ENCODE results near the gene DYSF.

DYSF gene

GRCh38 chr2:71692621-71693277, 239.4 kb downstream of the DYSF start:
- Histone ChIP-seq H3K27me3 (no peaks in the 10 kb centered on the region), H3K4me1 (peaks cover 0 to 1% (median 0%) of the 10 kb centered on the region in 10 experiments; a peak in 2 of 20 replicates), H3K9me3 (replicated peaks in 1 of 11) (peaks cover 0 to 3% (median 0%) of the 10 kb centered on the region in 11 experiments; a peak in 3 of 22 replicates), H3K27ac (no peak overlapping the region), H3K36me3 (peaks cover 0 to 17% (median 0%) of the 10 kb centered on the region in 11 experiments; a peak in 7 of 22 replicates), H3K4me2 (no peak overlapping the region), H3K9ac (no peak overlapping the region), H4K20me1 (peaks cover 0 to 6% (median 0%) of the 10 kb centered on the region in 11 experiments; a peak in 1 of 22 replicates), H3K4me3 (no peak overlapping the region)
- no peak for TF ChIP-seq Cebpa-rat (IDR thresholded peaks at IDR 0.05)

DNA sequence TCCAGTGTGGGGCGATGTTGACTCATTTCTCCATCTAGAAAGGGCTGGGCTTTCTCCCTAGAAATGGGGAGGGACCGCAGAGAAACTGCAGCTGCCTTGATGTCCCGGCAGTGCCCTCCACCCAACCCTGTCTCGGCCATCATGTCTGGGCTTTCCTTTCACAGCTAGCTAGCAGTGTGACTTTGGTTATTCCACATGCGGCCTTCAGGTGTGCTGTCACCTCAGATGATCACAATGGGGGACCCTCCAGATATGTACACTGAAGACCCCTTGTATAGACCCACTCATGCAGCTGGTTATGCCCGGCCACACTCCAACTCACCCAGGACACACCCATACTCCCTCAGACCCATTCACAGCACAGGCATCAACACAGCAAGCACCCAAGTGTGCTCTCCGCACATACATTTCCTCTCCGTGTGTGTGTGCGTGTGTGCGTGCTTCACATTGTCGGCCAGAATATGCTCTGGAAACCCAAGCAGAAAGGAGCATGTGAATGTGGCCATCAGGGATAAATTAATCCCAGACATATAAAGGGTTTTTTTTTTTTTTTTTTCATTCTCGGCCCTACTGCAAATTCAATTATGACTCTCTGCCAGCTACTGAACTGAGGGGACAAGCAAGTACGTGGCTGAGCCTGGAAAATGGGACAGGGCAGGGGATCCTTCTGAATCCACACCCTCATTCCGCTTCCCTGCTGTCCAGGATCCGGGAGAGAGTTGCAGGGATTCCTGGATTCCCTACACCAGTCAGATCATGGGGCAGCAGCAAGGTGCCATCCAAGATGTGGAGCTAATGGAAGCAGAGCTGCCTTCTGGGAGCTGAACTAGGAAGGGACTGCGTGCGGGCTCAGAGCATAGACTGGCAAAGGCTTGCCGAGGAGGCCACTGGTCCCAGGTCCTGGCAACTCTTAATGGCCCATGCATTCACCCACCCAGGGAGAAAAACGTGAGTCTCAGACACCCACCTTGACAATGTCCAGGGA, 240.2 kb downstream of the DYSF start:
- no peak overlapping the region for H3K4me2 ChIP-seq
- peaks cover 0 to 9% (median 0%) of the 10 kb centered on the region in 11 experiments; a peak in 7 of 22 replicates for H3K36me3 ChIP-seq
- no peak overlapping the region for H3K9ac ChIP-seq
- no peak for TF ChIP-seq Cebpa-rat (IDR thresholded peaks at IDR 0.05)
- H3K9me3 ChIP-seq (replicated peaks in 1 of 11) = no peaks in the 10 kb centered on the region
- H4K20me1 ChIP-seq = peaks cover 0 to 6% (median 0%) of the 10 kb centered on the region in 11 experiments; a peak in 1 of 22 replicates
- no peaks in the 10 kb centered on the region for H3K4me1 ChIP-seq
- H3K4me3 ChIP-seq = no peak overlapping the region
- no peaks in the 10 kb centered on the region for H3K27me3 ChIP-seq
- H3K27ac ChIP-seq = no peak overlapping the region

- Histone ChIP-seq H3K9me3 (replicated peaks in 1 of 11) (no peaks in the 10 kb centered on the region), H4K20me1 (peaks cover 0 to 6% (median 0%) of the 10 kb centered on the region in 11 experiments; a peak in 1 of 22 replicates), H3K27ac (no peak overlapping the region), H3K9ac (no peak overlapping the region), H3K4me2 (no peak overlapping the region), H3K4me3 (no peak overlapping the region), H3K4me1 (peaks cover 0 to 7% (median 0%) of the 10 kb centered on the region in 10 experiments; a peak in 2 of 20 replicates), H3K27me3 (no peaks in the 10 kb centered on the region), H3K36me3 (no peaks in the 10 kb centered on the region)
- TF ChIP-seq Cebpa-rat (IDR thresholded peaks at IDR 0.05) = no peak
These were observed 241.3 kb downstream of the DYSF start for GRCh38 chr2:71694501-71695234.

DNA sequence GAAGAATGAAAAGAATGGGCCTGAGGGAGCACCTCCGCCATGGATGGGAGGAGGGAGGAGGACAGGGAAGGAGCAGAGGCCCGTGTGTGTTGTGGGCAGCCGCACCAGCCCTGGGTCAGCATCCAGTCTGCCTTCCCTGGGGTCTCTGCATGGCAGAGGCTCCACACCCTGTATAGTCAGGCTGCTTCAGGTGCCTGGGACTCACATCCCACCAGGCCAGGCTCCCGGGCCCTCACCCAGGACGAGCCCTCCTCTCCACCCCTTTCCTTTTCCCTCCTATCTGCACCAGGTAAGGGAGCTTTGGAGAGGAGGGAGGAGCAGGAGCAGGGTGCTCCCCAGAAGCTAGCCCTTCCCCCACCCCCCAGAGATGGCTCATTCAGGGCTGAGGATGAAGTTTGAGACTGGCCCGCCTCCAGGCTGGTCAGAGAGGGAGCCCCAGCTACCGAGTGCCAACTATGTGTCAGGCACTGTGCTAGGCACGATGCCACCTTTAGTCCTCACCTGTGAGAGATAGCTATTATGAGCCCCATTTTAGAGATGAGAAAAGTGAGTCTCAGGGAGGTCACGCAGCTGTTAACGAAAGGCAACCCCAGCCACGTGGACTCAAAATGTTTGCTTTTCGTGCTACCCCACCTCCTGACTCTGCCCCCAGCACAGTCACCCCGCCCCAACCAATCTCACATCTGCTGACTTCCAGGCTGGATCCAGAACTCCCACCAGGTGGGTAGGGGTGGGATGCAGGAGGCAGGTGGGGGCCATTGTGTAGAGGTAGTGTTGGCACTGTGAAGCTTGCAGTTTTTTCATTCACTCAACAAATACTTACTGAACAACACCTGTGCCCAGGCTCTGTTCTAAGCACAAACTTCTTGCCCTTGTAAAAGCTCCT, 242.1 kb downstream of the DYSF start:
- TF ChIP-seq Cebpa-rat (IDR thresholded peaks at IDR 0.05) = no peak
- Histone ChIP-seq H3K9me3 (replicated peaks in 1 of 11) (no peaks in the 10 kb centered on the region), H3K36me3 (no peaks in the 10 kb centered on the region), H4K20me1 (peaks cover 0 to 6% (median 0%) of the 10 kb centered on the region in 11 experiments; a peak in 1 of 22 replicates), H3K4me1 (peaks cover 0 to 12% (median 0%) of the 10 kb centered on the region in 10 experiments; a peak in 5 of 20 replicates), H3K4me3 (no peak overlapping the region), H3K27me3 (no peaks in the 10 kb centered on the region), H3K9ac (no peak overlapping the region), H3K4me2 (no peak overlapping the region), H3K27ac (no peak overlapping the region)

GRCh38 chr2:71696381-71696780, 243.0 kb downstream of the DYSF start:
- Histone ChIP-seq H3K4me2 (no peak overlapping the region), H3K36me3 (no peaks in the 10 kb centered on the region), H3K4me3 (no peak overlapping the region), H4K20me1 (peaks cover 0 to 6% (median 0%) of the 10 kb centered on the region in 11 experiments; a peak in 1 of 22 replicates), H3K27me3 (no peaks in the 10 kb centered on the region), H3K9ac (no peak overlapping the region), H3K27ac (no peak overlapping the region), H3K9me3 (replicated peaks in 1 of 11) (no peaks in the 10 kb centered on the region), H3K4me1 (peaks cover 0 to 12% (median 0%) of the 10 kb centered on the region in 10 experiments; a peak in 5 of 20 replicates)
- TF ChIP-seq Cebpa-rat (IDR thresholded peaks at IDR 0.05) = no peak

GRCh38 chr2:71697106-71698004, 244.0 kb downstream of the DYSF start:
- no peaks in the 10 kb centered on the region for H3K9me3 ChIP-seq (replicated peaks in 1 of 11)
- H3K4me2 ChIP-seq = no peak overlapping the region
- H3K9ac ChIP-seq = no peak overlapping the region
- H3K36me3 ChIP-seq = no peaks in the 10 kb centered on the region
- TF ChIP-seq Cebpa-rat (IDR thresholded peaks at IDR 0.05) = no peak
- H3K4me1 ChIP-seq = peaks cover 0 to 12% (median 0%) of the 10 kb centered on the region in 10 experiments; a peak in 5 of 20 replicates
- H3K27ac ChIP-seq = no peak overlapping the region
- no peaks in the 10 kb centered on the region for H3K27me3 ChIP-seq
- H3K4me3 ChIP-seq = no peak overlapping the region
- H4K20me1 ChIP-seq = no peaks in the 10 kb centered on the region

- Histone ChIP-seq H3K9me3 (replicated peaks in 1 of 11) (no peaks in the 10 kb centered on the region), H3K27ac (no peak overlapping the region), H3K4me1 (peaks cover 0 to 12% (median 0%) of the 10 kb centered on the region in 10 experiments; a peak in 5 of 20 replicates), H3K27me3 (no peaks in the 10 kb centered on the region), H3K36me3 (no peaks in the 10 kb centered on the region), H3K9ac (no peak overlapping the region), H4K20me1 (no peaks in the 10 kb centered on the region), H3K4me3 (no peak overlapping the region), H3K4me2 (0 out of 22 replicates have a peak overlapping the region, but pooled peaks of 1 of the 11 experiments have one; percentile 2)
- no peak for TF ChIP-seq Cebpa-rat (IDR thresholded peaks at IDR 0.05)
These were observed 246.1 kb downstream of the DYSF start for GRCh38 chr2:71699428-71699827.

Data from BLaER1 treated with 17β-estradiol and CSF1 and Interleukin-3, amounts not matched to agents 10 nM and 100 nM (cell line).